ENCODE measurements around the gene ZNF598. TPM values are rescaled to one million over a fixed set of nuclear protein-coding genes. Genes with fewer than 3 reads are reported as not detected.

The ZNF598 gene
- total and polyA plus RNA-seq, 2 of the 13 experiments (the other 11 are each of a cell fraction or from before 2014, with no cell fraction given): 13.5 to 14.2 TPM

- TF ChIP-seq ZNF574 (CRISPR knock-in tag; IDR thresholded peaks at IDR 0.05) (no peak), ASH2L (IDR thresholded peaks at IDR 0.05; ENCODE audit: insufficient read length, low read depth, low read length) (peak; percentile 41), ZNF205 (CRISPR knock-in tag; IDR thresholded peaks at IDR 0.05) (0 out of 2 replicates have a peak, but pooled peaks have one; percentile 16), SOX6 (IDR thresholded peaks at IDR 0.05) (no peak), SOX6 (CRISPR knock-in tag; IDR thresholded peaks at IDR 0.05) (no peak), ARID3A (IDR thresholded peaks at IDR 0.05; ENCODE audit: low read depth, low read length) (no peak), ZNF382 (CRISPR knock-in tag; IDR thresholded peaks at IDR 0.05; ENCODE audit: borderline replicate concordance) (no peak), DR1 (CRISPR knock-in tag; IDR thresholded peaks at IDR 0.05) (no peak)
- TF ChIP-seq, protein P1, sequence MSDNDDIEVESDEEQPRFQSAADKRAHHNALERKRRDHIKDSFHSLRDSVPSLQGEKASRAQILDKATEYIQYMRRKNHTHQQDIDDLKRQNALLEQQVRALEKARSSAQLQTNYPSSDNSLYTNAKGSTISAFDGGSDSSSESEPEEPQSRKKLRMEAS (IDR thresholded peaks at IDR 0.05): no peak
- TF ChIP-seq, protein P2, sequence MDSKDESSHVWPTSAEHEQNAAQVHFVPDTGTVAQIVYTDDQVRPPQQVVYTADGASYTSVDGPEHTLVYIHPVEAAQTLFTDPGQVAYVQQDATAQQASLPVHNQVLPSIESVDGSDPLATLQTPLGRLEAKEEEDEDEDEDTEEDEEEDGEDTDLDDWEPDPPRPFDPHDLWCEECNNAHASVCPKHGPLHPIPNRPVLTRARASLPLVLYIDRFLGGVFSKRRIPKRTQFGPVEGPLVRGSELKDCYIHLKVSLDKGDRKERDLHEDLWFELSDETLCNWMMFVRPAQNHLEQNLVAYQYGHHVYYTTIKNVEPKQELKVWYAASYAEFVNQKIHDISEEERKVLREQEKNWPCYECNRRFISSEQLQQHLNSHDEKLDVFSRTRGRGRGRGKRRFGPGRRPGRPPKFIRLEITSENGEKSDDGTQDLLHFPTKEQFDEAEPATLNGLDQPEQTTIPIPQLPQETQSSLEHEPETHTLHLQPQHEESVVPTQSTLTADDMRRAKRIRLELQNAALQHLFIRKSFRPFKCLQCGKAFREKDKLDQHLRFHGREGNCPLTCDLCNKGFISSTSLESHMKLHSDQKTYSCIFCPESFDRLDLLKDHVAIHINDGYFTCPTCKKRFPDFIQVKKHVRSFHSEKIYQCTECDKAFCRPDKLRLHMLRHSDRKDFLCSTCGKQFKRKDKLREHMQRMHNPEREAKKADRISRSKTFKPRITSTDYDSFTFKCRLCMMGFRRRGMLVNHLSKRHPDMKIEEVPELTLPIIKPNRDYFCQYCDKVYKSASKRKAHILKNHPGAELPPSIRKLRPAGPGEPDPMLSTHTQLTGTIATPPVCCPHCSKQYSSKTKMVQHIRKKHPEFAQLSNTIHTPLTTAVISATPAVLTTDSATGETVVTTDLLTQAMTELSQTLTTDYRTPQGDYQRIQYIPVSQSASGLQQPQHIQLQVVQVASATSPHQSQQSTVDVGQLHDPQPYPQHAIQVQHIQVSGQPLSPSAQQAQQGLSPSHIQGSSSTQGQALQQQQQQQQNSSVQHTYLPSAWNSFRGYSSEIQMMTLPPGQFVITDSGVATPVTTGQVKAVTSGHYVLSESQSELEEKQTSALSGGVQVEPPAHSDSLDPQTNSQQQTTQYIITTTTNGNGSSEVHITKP (CRISPR knock-in tag; IDR thresholded peaks at IDR 0.05; ENCODE audit: low read depth): no peak
Observed at GRCh38 chr16:1963806-1964505, 45.7 kb downstream of the ZNF598 start (continued).

Measured in HepG2 (cell line).